ENCODE results near the gene CCDC81. TPM values are rescaled to one million over a fixed set of nuclear protein-coding genes. Genes with fewer than 3 reads are reported as not detected.

CCDC81 gene
- total RNA-seq, 2 donors from 2014 or later = 0.51 TPM; not detected in 1

DNA sequence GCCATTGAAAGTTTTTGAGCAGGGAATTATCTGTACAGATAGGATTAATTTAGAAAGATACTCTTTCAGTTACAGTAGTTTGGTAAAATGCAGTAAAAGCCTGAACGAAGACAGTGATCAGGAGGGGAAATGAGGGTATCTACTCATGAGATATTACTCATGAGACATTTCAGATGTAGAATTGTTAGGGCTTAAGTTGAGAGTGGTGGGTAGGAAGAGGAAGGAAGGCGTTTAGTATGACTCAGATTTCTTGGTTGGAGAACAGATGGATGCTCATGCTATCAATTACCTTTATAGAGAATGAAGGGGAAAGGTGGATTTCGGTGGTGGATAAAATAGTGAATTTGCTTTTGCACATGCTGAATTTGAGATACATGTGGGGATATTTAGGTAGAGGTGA is 15.8 kb downstream of the CCDC81 start:
- TF ChIP-seq, protein P1, sequence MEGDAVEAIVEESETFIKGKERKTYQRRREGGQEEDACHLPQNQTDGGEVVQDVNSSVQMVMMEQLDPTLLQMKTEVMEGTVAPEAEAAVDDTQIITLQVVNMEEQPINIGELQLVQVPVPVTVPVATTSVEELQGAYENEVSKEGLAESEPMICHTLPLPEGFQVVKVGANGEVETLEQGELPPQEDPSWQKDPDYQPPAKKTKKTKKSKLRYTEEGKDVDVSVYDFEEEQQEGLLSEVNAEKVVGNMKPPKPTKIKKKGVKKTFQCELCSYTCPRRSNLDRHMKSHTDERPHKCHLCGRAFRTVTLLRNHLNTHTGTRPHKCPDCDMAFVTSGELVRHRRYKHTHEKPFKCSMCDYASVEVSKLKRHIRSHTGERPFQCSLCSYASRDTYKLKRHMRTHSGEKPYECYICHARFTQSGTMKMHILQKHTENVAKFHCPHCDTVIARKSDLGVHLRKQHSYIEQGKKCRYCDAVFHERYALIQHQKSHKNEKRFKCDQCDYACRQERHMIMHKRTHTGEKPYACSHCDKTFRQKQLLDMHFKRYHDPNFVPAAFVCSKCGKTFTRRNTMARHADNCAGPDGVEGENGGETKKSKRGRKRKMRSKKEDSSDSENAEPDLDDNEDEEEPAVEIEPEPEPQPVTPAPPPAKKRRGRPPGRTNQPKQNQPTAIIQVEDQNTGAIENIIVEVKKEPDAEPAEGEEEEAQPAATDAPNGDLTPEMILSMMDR (IDR thresholded peaks at IDR 0.05) = no peak
- Histone ChIP-seq H3K4me1 (no peaks in the 10 kb centered on the region), H3K36me3 (no peaks in the 10 kb centered on the region), H3K4me3 (no peak overlapping the region), H3K27ac (no peak overlapping the region), H3K27me3 (no peaks in the 10 kb centered on the region), H3K9me3 (no peaks in the 10 kb centered on the region)
- no peak for DNase-seq (ENCODE audit: low spot score)

- H3K4me1 ChIP-seq = no peaks in the 10 kb centered on the region
- H3K4me3 ChIP-seq = no peak overlapping the region
- no peak for DNase-seq (ENCODE audit: low spot score)
- TF ChIP-seq, protein P1 (IDR thresholded peaks at IDR 0.05) = no peak
- no peaks in the 10 kb centered on the region for H3K27me3 ChIP-seq
- no peaks in the 10 kb centered on the region for H3K36me3 ChIP-seq
- no peak overlapping the region for H3K27ac ChIP-seq
- H3K9me3 ChIP-seq = no peaks in the 10 kb centered on the region
Measured at GRCh38 chr11:86395061-86395551, 20.4 kb downstream of the CCDC81 start.

GRCh38 chr11:86396396-86396795 is 21.7 kb downstream of the CCDC81 start:
- H3K4me1 ChIP-seq = no peaks in the 10 kb centered on the region
- H3K27me3 ChIP-seq = no peaks in the 10 kb centered on the region
- H3K4me3 ChIP-seq = no peak overlapping the region
- TF ChIP-seq, protein P1 (IDR thresholded peaks at IDR 0.05) = no peak
- DNase-seq (ENCODE audit: low spot score) = no peak
- H3K27ac ChIP-seq = no peak overlapping the region
- no peaks in the 10 kb centered on the region for H3K9me3 ChIP-seq
- no peaks in the 10 kb centered on the region for H3K36me3 ChIP-seq

GRCh38 chr11:86397351-86397750 is 22.7 kb downstream of the CCDC81 start:
- H3K27me3 ChIP-seq = no peaks in the 10 kb centered on the region
- H3K36me3 ChIP-seq = no peaks in the 10 kb centered on the region
- no peak for DNase-seq (ENCODE audit: low spot score)
- no peaks in the 10 kb centered on the region for H3K4me1 ChIP-seq
- TF ChIP-seq, protein P1 (IDR thresholded peaks at IDR 0.05) = no peak
- H3K9me3 ChIP-seq = no peaks in the 10 kb centered on the region
- H3K4me3 ChIP-seq = no peak overlapping the region
- H3K27ac ChIP-seq = no peak overlapping the region

- Histone ChIP-seq H3K4me1 (no peaks in the 10 kb centered on the region), H3K27ac (no peak overlapping the region), H3K36me3 (no peaks in the 10 kb centered on the region), H3K9me3 (no peaks in the 10 kb centered on the region), H3K27me3 (no peaks in the 10 kb centered on the region), H3K4me3 (no peak overlapping the region)
- DNase-seq (ENCODE audit: low spot score) = no peak
- TF ChIP-seq, protein P1 (IDR thresholded peaks at IDR 0.05) = no peak
Measured at GRCh38 chr11:86398106-86398505, 23.4 kb downstream of the CCDC81 start.

DNA sequence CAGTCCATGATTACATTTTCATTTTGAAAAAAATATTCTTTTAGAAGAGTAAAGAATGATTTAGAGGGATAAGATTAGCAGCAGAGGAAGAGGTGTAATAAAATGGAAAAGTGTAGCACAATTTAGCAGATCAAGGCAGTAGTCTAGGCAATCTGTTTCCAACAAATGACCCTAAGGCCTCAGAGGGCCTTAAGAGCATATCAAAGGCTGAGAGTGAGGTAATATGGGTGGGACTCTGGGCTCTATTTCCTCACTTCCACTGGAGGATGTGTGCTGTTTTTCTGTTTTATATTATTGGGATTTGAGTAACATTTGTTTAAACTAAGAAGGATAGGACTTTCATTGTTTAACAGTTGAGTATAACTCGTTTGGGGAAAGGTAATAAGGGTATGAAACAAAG is 28.8 kb downstream of the CCDC81 start:
- no peaks in the 10 kb centered on the region for H3K36me3 ChIP-seq
- H3K27me3 ChIP-seq = no peaks in the 10 kb centered on the region
- H3K4me1 ChIP-seq = no peaks in the 10 kb centered on the region
- TF ChIP-seq, protein P1 (IDR thresholded peaks at IDR 0.05) = no peak
- H3K4me3 ChIP-seq = no peak overlapping the region
- no peak overlapping the region for H3K27ac ChIP-seq
- H3K9me3 ChIP-seq = no peaks in the 10 kb centered on the region
- DNase-seq (ENCODE audit: low spot score) = no peak

Measured in right atrium auricular region (tissue), 2 donors.